Suppressor macrophage treated with lipopolysaccharide for 4 hours (primary cell): ENCODE data around the gene LHFPL3.
A peak's percentile ranks its signal among the peaks of the same experiment; 100 is the strongest.

Experiments
- DNase-seq: peaks from one replicate; pipeline ENCODE4 v3.0.0-alpha.2; 2020

Gene LHFPL3

GRCh38 chr7:104943502-104944343, 615.3 kb downstream of the LHFPL3 start:
- DNase-seq, result peak; percentile 65

- DNase-seq, result no peak
These were observed 617.2 kb downstream of the LHFPL3 start for GRCh38 chr7:104945599-104945956.

- DNase-seq, result peak; percentile 24
These were observed 617.9 kb downstream of the LHFPL3 start for GRCh38 chr7:104946338-104946737.

GRCh38 chr7:104950006-104950405, 621.6 kb downstream of the LHFPL3 start:
- DNase-seq, result no peak

- DNase-seq, result no peak
These were observed 622.4 kb downstream of the LHFPL3 start for GRCh38 chr7:104950754-104951153.

- DNase-seq, result peak; percentile 70
These were observed 623.1 kb downstream of the LHFPL3 start for GRCh38 chr7:104951546-104951945.

- DNase-seq, result no peak
These were observed 626.9 kb downstream of the LHFPL3 start for GRCh38 chr7:104955276-104955675.
